Type B pancreatic cell (in vitro differentiated cells): ENCODE data around the gene CNPY2. TPM values are rescaled to one million over a fixed set of nuclear protein-coding genes. Genes with fewer than 3 reads are reported as not detected.

ENCODE experiments used
- DNase-seq: peaks from one replicate; pipeline ENCODE4 v3.0.0; 2021; ENCODE audit warnings: mixed read lengths; ENCODE audit not compliant: unreplicated experiment; ENCODE audit errors: extremely low spot score
- H3K27ac Mint-ChIP-seq: 2 replicates; pipeline ENCODE4 v1.8.0; 2021; ENCODE audit warnings: mild to moderate bottlenecking, mixed read lengths
- H3K27me3 Mint-ChIP-seq: 2 replicates; pipeline ENCODE4 v1.8.0; 2021; ENCODE audit warnings: mixed read lengths
- H3K36me3 Mint-ChIP-seq: 2 replicates; pipeline ENCODE4 v1.8.0; 2021; ENCODE audit warnings: mixed read lengths
- H3K4me1 Mint-ChIP-seq: one replicate; pipeline ENCODE4 v1.8.0; 2021; ENCODE audit warnings: mixed read lengths; ENCODE audit not compliant: unreplicated experiment
- H3K4me3 Mint-ChIP-seq: 2 replicates; pipeline ENCODE4 v1.8.0; 2021; ENCODE audit warnings: mild to moderate bottlenecking, mixed read lengths
- H3K9me3 Mint-ChIP-seq: 2 replicates; pipeline ENCODE4 v1.8.0; 2021; ENCODE audit warnings: mixed read lengths
- CTCF ChIP-seq: fragments of 200-600 bp; sonication (generic); conservative IDR thresholded peaks from 2 replicates; pipeline ENCODE4 v1.5.0; 2021; ENCODE audit warnings: antibody characterized with exemption, mild to moderate bottlenecking
- total RNA-seq: library from RNA; stranded (reverse); gene quantifications from 2 replicates; pipeline ENCODE4 v1.2.1, GENCODE V29; 2021; ENCODE audit warnings: low replicate concordance

Gene CNPY2
- total RNA-seq, 1 donor from 2014 or later: 194 TPM

- no peak for TF ChIP-seq CTCF
- no peak for DNase-seq
- Mint-ChIP-seq H3K27me3 (no peaks in the 10 kb centered on the region), H3K36me3 (peaks cover 5% of the 10 kb centered on the region), H3K4me3 (peak overlapping the region; percentile 99), H3K9me3 (no peaks in the 10 kb centered on the region), H3K4me1 (peaks cover 5% of the 10 kb centered on the region), H3K27ac (peak overlapping the region; percentile 99)
Measured at GRCh38 chr12:56315249-56315621, 553 bp downstream of the CNPY2 start.

GRCh38 chr12:56311003-56311402 is 4.8 kb downstream of the CNPY2 start:
- H3K27me3 Mint-ChIP-seq: no peaks in the 10 kb centered on the region
- H3K9me3 Mint-ChIP-seq: no peaks in the 10 kb centered on the region
- peaks cover 16% of the 10 kb centered on the region for H3K36me3 Mint-ChIP-seq
- H3K27ac Mint-ChIP-seq: no peak overlapping the region
- H3K4me1 Mint-ChIP-seq: peaks cover 5% of the 10 kb centered on the region
- no peak for TF ChIP-seq CTCF
- DNase-seq: no peak
- no peak overlapping the region for H3K4me3 Mint-ChIP-seq

- Mint-ChIP-seq H3K27me3 (no peaks in the 10 kb centered on the region), H3K4me3 (no peak overlapping the region), H3K27ac (no peak overlapping the region), H3K36me3 (peaks cover 15% of the 10 kb centered on the region), H3K9me3 (no peaks in the 10 kb centered on the region), H3K4me1 (no peaks in the 10 kb centered on the region)
- no peak for DNase-seq
- no peak for TF ChIP-seq CTCF
Measured at GRCh38 chr12:56308714-56309113, 7.1 kb downstream of the CNPY2 start.

GRCh38 chr12:56307221-56307965 is 8.4 kb downstream of the CNPY2 start:
- no peaks in the 10 kb centered on the region for H3K9me3 Mint-ChIP-seq
- H3K4me1 Mint-ChIP-seq: peaks cover under 1% of the 10 kb centered on the region
- TF ChIP-seq CTCF: no peak
- no peak for DNase-seq
- peaks cover 16% of the 10 kb centered on the region for H3K36me3 Mint-ChIP-seq
- no peak overlapping the region for H3K27ac Mint-ChIP-seq
- H3K27me3 Mint-ChIP-seq: no peaks in the 10 kb centered on the region
- no peak overlapping the region for H3K4me3 Mint-ChIP-seq

- TF ChIP-seq CTCF: no peak
- no peak for DNase-seq
- H3K36me3 Mint-ChIP-seq: peaks cover 18% of the 10 kb centered on the region
- no peak overlapping the region for H3K4me3 Mint-ChIP-seq
- no peaks in the 10 kb centered on the region for H3K9me3 Mint-ChIP-seq
- peaks cover 17% of the 10 kb centered on the region for H3K4me1 Mint-ChIP-seq
- H3K27ac Mint-ChIP-seq: no peak overlapping the region
- H3K27me3 Mint-ChIP-seq: no peaks in the 10 kb centered on the region
Measured at GRCh38 chr12:56304872-56305590, 10.8 kb downstream of the CNPY2 start.
